Nephron (organoid): ENCODE results near the gene ELOVL1.

ENCODE experiments used
- H3K27ac Mint-ChIP-seq, 3 experiments: 2 replicates each; pipeline ENCODE4 v1.8.0; 2020; ENCODE audit warnings: mixed read lengths in 3 of 3, mild to moderate bottlenecking in 2 of 3, moderate library complexity in 1 of 3
- H3K27me3 Mint-ChIP-seq: 2 replicates; pipeline ENCODE4 v1.8.0; 2021; ENCODE audit warnings: low read depth, mild to moderate bottlenecking, moderate library complexity, mixed read lengths
- H3K36me3 Mint-ChIP-seq: 2 replicates; pipeline ENCODE4 v1.8.0; 2020; ENCODE audit warnings: low read depth, mixed read lengths
- H3K4me1 Mint-ChIP-seq: 2 replicates; pipeline ENCODE4 v1.8.0; 2020; ENCODE audit warnings: mixed read lengths
- H3K4me3 Mint-ChIP-seq, 3 experiments: 2 replicates each; pipeline ENCODE4 v1.8.0; 2020; ENCODE audit warnings: mild to moderate bottlenecking in 3 of 3, mixed read lengths in 3 of 3, moderate library complexity in 2 of 3
- H3K9me3 Mint-ChIP-seq: 2 replicates; pipeline ENCODE4 v1.8.0; 2020; ENCODE audit warnings: mixed read lengths
- TF ChIP-seq, protein P1 (sequence below), 3 experiments: fragments of 200-600 bp; sonication (generic); IDR thresholded peaks; one replicate each; pipeline ENCODE4 v1.5.0; 2021; ENCODE audit warnings: antibody characterized with exemption in 3 of 3; ENCODE audit not compliant: unreplicated experiment in 3 of 3

Gene ELOVL1

DNA sequence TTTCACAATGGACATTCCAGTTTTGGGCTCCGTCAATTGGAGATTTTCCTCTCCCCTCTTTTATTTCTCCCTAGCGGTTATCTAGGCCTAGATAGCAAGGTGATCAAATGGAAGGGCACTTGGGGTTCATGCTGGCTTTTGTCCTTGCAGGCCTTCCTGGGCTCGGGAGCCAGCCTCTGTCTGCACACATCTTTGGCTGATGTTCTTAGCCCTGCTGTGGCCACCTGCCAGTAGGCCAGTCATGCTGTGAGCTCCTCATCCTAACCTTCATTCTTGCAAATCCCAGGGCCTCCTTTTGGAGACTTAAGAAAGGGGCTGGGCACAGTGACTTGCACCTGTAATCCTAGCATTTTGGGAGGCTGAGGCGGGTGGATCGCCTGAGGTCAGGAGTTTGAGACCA is 53.6 kb downstream of the ELOVL1 start:
- Mint-ChIP-seq H3K9me3 (no peaks in the 10 kb centered on the region), H3K4me3 (no peak overlapping the region), H3K27me3 (peaks cover 10% of the 10 kb centered on the region), H3K27ac (no peak overlapping the region), H3K36me3 (no peaks in the 10 kb centered on the region), H3K4me1 (no peaks in the 10 kb centered on the region)
- TF ChIP-seq, protein P1, sequence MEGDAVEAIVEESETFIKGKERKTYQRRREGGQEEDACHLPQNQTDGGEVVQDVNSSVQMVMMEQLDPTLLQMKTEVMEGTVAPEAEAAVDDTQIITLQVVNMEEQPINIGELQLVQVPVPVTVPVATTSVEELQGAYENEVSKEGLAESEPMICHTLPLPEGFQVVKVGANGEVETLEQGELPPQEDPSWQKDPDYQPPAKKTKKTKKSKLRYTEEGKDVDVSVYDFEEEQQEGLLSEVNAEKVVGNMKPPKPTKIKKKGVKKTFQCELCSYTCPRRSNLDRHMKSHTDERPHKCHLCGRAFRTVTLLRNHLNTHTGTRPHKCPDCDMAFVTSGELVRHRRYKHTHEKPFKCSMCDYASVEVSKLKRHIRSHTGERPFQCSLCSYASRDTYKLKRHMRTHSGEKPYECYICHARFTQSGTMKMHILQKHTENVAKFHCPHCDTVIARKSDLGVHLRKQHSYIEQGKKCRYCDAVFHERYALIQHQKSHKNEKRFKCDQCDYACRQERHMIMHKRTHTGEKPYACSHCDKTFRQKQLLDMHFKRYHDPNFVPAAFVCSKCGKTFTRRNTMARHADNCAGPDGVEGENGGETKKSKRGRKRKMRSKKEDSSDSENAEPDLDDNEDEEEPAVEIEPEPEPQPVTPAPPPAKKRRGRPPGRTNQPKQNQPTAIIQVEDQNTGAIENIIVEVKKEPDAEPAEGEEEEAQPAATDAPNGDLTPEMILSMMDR (IDR thresholded peaks at IDR 0.05; ENCODE audit: unreplicated experiment in 3 of 3) = no peak

DNA sequence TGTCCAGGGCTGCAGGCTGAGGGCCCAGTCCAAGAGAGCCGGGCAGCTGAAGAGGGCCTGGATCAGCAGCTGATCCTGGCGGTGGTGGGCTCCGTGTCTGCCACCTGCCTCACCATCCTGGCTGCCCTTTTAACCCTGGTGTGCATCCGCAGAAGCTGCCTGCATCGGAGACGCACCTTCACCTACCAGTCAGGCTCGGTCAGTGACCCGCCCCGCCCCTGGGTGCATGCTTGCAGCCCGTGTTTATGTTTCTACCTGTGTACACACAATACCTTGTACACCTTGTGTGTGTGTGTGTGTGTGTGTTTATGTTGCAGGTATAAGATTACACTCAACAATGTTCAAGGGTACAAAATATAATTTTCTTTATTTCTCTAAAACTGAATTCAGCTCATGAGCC is 54.0 kb downstream of the ELOVL1 start:
- H3K4me3 Mint-ChIP-seq = no peak overlapping the region
- H3K27me3 Mint-ChIP-seq = peaks cover 10% of the 10 kb centered on the region
- H3K9me3 Mint-ChIP-seq = no peaks in the 10 kb centered on the region
- no peak overlapping the region for H3K27ac Mint-ChIP-seq
- H3K36me3 Mint-ChIP-seq = no peaks in the 10 kb centered on the region
- TF ChIP-seq, protein P1 (IDR thresholded peaks at IDR 0.05; ENCODE audit: unreplicated experiment in 3 of 3) = no peak
- no peaks in the 10 kb centered on the region for H3K4me1 Mint-ChIP-seq
